Fibroblast of lung (primary cell): Measurements from ENCODE around the gene UBE4B. TPM values are rescaled to one million over a fixed set of nuclear protein-coding genes. Genes with fewer than 3 reads are reported as not detected.

ENCODE experiments used
- DNase-seq, 2 donors: peaks; one replicate each; pipeline versions ENCODE4 v3.0.0 to v3.0.0-alpha.2; 2010; ENCODE audit warnings: low read depth in 2 of 2
- H2AFZ ChIP-seq: 2 replicates; pipeline ENCODE4 v1.5.1; 2012; ENCODE audit warnings: low read length, control low read depth, inconsistent platforms
- H3K27ac ChIP-seq: 2 replicates; pipeline ENCODE4 v1.5.1; 2011; ENCODE audit warnings: low read length, control low read depth; ENCODE audit not compliant: insufficient read depth
- H3K27me3 ChIP-seq: 2 replicates; pipeline ENCODE4 v1.5.1; 2011; ENCODE audit warnings: mild to moderate bottlenecking, low read length; ENCODE audit not compliant: control insufficient read depth, insufficient read depth
- H3K36me3 ChIP-seq: 2 replicates; pipeline ENCODE4 v1.5.1; 2011; ENCODE audit warnings: low read length; ENCODE audit not compliant: control insufficient read depth, insufficient read depth
- H3K4me1 ChIP-seq: 2 replicates; pipeline ENCODE4 v1.5.1; 2011; ENCODE audit warnings: low read length; ENCODE audit not compliant: control insufficient read depth, insufficient read depth; ENCODE audit errors: extremely low read depth
- H3K4me2 ChIP-seq: 2 replicates; pipeline ENCODE4 v1.5.1; 2011; ENCODE audit warnings: low read length, control low read depth; ENCODE audit not compliant: insufficient read depth; ENCODE audit errors: extremely low read depth
- H3K4me3 ChIP-seq, 4 experiments: fragments of 200-600 bp in 1 of 4; sonication (generic) in 1 of 4; replicated peaks in 1 of 4; 2 replicates each; pipeline ENCODE4 v1.5.1; 2011 to 2016; ENCODE audit warnings: low read length in 4 of 4, low read depth in 3 of 4, mild to moderate bottlenecking in 3 of 4, control low read depth in 2 of 4, inconsistent platforms in 1 of 4, mixed read lengths in 1 of 4; ENCODE audit not compliant: insufficient read depth in 1 of 4; ENCODE audit errors: control extremely low read depth in 1 of 4
- H3K79me2 ChIP-seq: 2 replicates; pipeline ENCODE4 v1.5.1; 2012; ENCODE audit warnings: mild to moderate bottlenecking, low read length, inconsistent platforms; ENCODE audit not compliant: control insufficient read depth, insufficient read depth
- H3K9ac ChIP-seq: 2 replicates; pipeline ENCODE4 v1.5.1; 2011; ENCODE audit warnings: mild to moderate bottlenecking, low read length, control low read depth; ENCODE audit not compliant: insufficient read depth
- H3K9me3 ChIP-seq: 2 replicates; pipeline ENCODE4 v1.5.1; 2012; ENCODE audit warnings: low read depth, low read length; ENCODE audit not compliant: control insufficient read depth, insufficient read depth
- H4K20me1 ChIP-seq: 2 replicates; pipeline ENCODE4 v1.5.1; 2011; ENCODE audit warnings: low read length; ENCODE audit not compliant: control insufficient read depth, insufficient read depth; ENCODE audit errors: extremely low read depth
- EZH2 ChIP-seq: IDR thresholded peaks from 2 replicates; pipeline ENCODE4 v1.5.1; 2012; ENCODE audit warnings: low read length, control low read depth, mild to moderate bottlenecking; ENCODE audit errors: missing control alignments
- polyA plus RNA-seq, 2 donors: library from polyadenylated mRNA; depleted of rRNA in 1 of 2; stranded (reverse) in 1 of 2; unstranded in 1 of 2; fragments of >200 nt; gene quantifications; 2 replicates each; pipeline ENCODE4 v1.2.1, GENCODE V29; 2011 to 2012; ENCODE audit warnings: missing spikeins in 1 of 2
- total RNA-seq: library from RNA; depleted of rRNA; stranded (reverse); fragments of >200 nt; gene quantifications from 2 replicates; pipeline ENCODE4 v1.2.1, GENCODE V29; 2014
- TF ChIP-seq, protein P1 (sequence below), 2 donors: IDR thresholded peaks in 1 of 2; conservative IDR thresholded peaks in 1 of 2; 1 replicate in 1 of 2; 2 replicates in 1 of 2; pipeline ENCODE4 v1.5.1; 2011 to 2012; ENCODE audit warnings: low read length in 2 of 2, control low read depth in 1 of 2, inconsistent platforms in 1 of 2, low read depth in 1 of 2, mild to moderate bottlenecking in 1 of 2

The UBE4B gene
- total and polyA plus RNA-seq, 2 donors (not counting 1 experiment from before 2014, with no cell fraction given), result 21.9 to 30.7 TPM

DNA sequence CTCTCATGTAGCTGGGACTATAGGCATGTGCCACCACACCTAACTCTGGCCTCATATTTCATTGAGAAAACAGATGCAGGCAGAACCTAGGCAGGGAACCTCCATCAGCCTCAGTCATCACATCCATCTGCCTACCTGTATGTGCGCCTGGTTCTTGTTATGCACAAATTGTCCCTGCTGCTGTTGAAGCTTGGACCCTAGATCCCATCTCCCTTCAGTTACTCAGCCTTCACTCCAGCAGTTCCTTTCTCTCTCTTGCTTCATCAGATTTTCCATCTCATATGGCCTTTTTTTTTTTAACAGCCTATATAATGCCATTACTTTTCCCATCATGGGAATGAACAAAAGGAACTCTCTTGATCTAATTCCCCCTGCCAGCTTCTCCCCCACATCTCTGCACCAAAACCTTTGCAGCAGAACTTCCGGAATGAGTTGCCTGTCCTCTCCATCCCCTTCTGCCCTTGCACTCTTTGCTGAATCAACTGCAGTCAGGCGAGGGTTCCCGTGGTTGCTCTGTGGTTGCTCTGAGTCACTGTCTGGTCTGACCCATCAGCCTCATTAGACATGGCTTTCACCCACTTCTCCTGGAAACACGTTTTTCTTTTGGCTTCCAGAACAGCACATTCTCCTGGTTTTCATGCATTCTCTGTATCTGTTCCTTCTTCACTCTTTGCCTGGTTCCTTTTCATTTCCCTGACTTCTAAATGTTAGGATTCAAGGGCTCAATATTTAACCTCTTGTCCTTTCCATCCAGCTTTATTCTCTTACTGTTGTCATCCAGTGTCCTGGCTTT, 41.5 kb downstream of the UBE4B start:
- Histone ChIP-seq H3K4me3 (no peak overlapping the region), H3K79me2 (peaks cover 7% of the 10 kb centered on the region)

DNA sequence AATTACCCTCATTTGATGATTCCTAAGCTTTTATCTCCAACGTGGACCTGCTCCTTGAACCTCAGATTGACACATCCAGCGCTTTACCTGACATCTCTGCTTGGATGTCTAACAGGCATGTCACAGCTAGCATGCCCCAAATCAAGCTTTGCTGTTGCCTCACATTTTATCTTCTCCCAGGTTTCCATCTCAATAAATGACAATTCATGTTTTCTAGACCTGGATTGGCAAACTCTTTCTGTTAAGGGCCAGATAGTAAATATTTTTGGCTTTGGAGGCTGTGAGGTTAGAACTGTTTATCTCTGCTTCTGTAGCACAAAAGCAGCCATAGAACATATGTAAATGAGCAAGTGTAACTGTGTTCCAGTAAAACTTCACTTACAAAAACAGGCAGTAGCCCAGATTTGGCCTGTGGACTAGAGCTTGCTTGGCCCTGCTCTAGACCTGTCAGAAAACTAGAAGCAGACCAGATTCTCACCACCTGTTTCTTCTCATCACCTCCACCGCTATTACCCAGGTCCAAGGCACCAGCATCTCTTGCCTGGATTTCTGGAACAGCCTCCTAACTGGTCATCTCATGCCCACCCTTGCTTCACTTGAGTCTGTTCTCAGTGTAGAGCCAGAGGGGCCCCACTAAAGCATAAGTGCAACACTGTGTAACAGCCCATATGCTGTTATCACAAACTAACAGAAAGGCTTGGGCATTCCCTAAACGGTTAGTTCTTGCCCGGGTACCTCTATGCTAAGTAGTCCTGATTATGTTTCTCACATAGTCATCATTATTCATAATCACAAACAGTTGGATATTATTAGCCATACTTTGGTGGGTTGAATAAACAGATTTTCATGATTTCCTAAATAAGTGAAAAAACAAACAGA, 42.3 kb downstream of the UBE4B start:
- H3K27ac ChIP-seq, result peak overlapping the region; percentile 65
- H3K4me3 ChIP-seq, result no peak overlapping the region
- H3K79me2 ChIP-seq, result peaks cover 7% of the 10 kb centered on the region
- peak; percentile 31 to 33 for DNase-seq
- peak overlapping the region; percentile 46 for H3K4me2 ChIP-seq
- no peaks in the 10 kb centered on the region for H3K36me3 ChIP-seq
- no peak overlapping the region for H3K9ac ChIP-seq
- peaks cover 4% of the 10 kb centered on the region for H4K20me1 ChIP-seq
- peaks cover 13% of the 10 kb centered on the region for H3K4me1 ChIP-seq
- no peaks in the 10 kb centered on the region for H3K27me3 ChIP-seq
- H3K9me3 ChIP-seq, result no peaks in the 10 kb centered on the region
- no peak overlapping the region for H2AFZ ChIP-seq
- no peak for TF ChIP-seq EZH2
- TF ChIP-seq, protein P1, sequence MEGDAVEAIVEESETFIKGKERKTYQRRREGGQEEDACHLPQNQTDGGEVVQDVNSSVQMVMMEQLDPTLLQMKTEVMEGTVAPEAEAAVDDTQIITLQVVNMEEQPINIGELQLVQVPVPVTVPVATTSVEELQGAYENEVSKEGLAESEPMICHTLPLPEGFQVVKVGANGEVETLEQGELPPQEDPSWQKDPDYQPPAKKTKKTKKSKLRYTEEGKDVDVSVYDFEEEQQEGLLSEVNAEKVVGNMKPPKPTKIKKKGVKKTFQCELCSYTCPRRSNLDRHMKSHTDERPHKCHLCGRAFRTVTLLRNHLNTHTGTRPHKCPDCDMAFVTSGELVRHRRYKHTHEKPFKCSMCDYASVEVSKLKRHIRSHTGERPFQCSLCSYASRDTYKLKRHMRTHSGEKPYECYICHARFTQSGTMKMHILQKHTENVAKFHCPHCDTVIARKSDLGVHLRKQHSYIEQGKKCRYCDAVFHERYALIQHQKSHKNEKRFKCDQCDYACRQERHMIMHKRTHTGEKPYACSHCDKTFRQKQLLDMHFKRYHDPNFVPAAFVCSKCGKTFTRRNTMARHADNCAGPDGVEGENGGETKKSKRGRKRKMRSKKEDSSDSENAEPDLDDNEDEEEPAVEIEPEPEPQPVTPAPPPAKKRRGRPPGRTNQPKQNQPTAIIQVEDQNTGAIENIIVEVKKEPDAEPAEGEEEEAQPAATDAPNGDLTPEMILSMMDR (conservative IDR thresholded peaks at IDR 0.05 in 1 of 2, IDR thresholded peaks at IDR 0.05 in 1 of 2; ENCODE audit: low read depth in 1 of 2, low read length in 2 of 2), result no peak

More for the DNA sequence above, 41.5 kb downstream of the UBE4B start:
- peaks cover 4% of the 10 kb centered on the region for H4K20me1 ChIP-seq
- peak overlapping the region; percentile 65 for H3K27ac ChIP-seq
- no peak overlapping the region for H3K9ac ChIP-seq
- peak overlapping the region; percentile 52 for H3K4me2 ChIP-seq
- DNase-seq, result peak; percentile 90 to 98
- peaks cover 13% of the 10 kb centered on the region for H3K4me1 ChIP-seq
- no peak overlapping the region for H2AFZ ChIP-seq
- H3K36me3 ChIP-seq, result no peaks in the 10 kb centered on the region
- H3K9me3 ChIP-seq, result no peaks in the 10 kb centered on the region
- TF ChIP-seq EZH2, result no peak
- TF ChIP-seq, protein P1 (conservative IDR thresholded peaks at IDR 0.05 in 1 of 2, IDR thresholded peaks at IDR 0.05 in 1 of 2; ENCODE audit: low read depth in 1 of 2, low read length in 2 of 2), result no peak
- no peaks in the 10 kb centered on the region for H3K27me3 ChIP-seq

DNA sequence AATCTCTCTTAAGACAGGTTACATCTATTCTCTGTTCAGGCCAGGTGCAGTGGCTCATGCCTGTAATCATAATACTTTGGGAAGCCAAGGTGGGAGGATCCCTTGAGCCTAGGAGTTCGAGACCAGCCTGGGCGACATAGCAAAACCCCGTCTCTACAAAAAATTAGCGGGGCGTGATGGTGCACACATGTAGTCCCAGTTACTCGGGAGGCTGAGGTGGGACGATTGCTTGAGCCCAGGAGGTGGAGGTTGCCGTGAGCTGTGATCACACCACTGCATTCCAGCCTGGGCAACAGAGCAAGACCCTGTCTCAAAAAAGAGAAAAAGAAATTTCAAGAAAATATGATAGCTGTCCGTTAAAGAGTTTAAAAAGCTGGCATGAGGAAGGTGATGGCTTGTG, 43.0 kb downstream of the UBE4B start:
- no peak overlapping the region for H3K4me3 ChIP-seq
- H3K27ac ChIP-seq, result no peak overlapping the region
- no peak for DNase-seq
- H3K9me3 ChIP-seq, result no peaks in the 10 kb centered on the region
- peaks cover 13% of the 10 kb centered on the region for H3K4me1 ChIP-seq
- H3K4me2 ChIP-seq, result no peak overlapping the region
- peaks cover 4% of the 10 kb centered on the region for H4K20me1 ChIP-seq
- peaks cover 7% of the 10 kb centered on the region for H3K79me2 ChIP-seq
- no peak overlapping the region for H2AFZ ChIP-seq
- no peak overlapping the region for H3K9ac ChIP-seq
- TF ChIP-seq, protein P1 (conservative IDR thresholded peaks at IDR 0.05 in 1 of 2, IDR thresholded peaks at IDR 0.05 in 1 of 2; ENCODE audit: low read depth in 1 of 2, low read length in 2 of 2), result no peak
- TF ChIP-seq EZH2, result no peak
- no peaks in the 10 kb centered on the region for H3K36me3 ChIP-seq
- no peaks in the 10 kb centered on the region for H3K27me3 ChIP-seq
